Neural progenitor cell (in vitro differentiated cells): Measurements from ENCODE around the gene UQCR11.

ENCODE experiments used
- EZH2 ChIP-seq: fragments of 200-600 bp; sonication (generic); IDR thresholded peaks from 2 replicates; pipeline ENCODE4 v1.6.1; 2017; ENCODE audit warnings: antibody characterized with exemption, mild to moderate bottlenecking, moderate library complexity
- EZH2phosphoT487 ChIP-seq: fragments of 200-600 bp; sonication (generic); IDR thresholded peaks from 2 replicates; pipeline ENCODE4 v1.6.1; 2017; ENCODE audit warnings: antibody characterized with exemption
- TF ChIP-seq, protein P1 (sequence below): fragments of 200-600 bp; sonication (generic); IDR thresholded peaks from 2 replicates; pipeline ENCODE4 v1.5.1; 2017; ENCODE audit warnings: antibody characterized with exemption, mild to moderate bottlenecking

- TF ChIP-seq, protein P1, sequence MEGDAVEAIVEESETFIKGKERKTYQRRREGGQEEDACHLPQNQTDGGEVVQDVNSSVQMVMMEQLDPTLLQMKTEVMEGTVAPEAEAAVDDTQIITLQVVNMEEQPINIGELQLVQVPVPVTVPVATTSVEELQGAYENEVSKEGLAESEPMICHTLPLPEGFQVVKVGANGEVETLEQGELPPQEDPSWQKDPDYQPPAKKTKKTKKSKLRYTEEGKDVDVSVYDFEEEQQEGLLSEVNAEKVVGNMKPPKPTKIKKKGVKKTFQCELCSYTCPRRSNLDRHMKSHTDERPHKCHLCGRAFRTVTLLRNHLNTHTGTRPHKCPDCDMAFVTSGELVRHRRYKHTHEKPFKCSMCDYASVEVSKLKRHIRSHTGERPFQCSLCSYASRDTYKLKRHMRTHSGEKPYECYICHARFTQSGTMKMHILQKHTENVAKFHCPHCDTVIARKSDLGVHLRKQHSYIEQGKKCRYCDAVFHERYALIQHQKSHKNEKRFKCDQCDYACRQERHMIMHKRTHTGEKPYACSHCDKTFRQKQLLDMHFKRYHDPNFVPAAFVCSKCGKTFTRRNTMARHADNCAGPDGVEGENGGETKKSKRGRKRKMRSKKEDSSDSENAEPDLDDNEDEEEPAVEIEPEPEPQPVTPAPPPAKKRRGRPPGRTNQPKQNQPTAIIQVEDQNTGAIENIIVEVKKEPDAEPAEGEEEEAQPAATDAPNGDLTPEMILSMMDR = no peak
- TF ChIP-seq EZH2 = no peak
- TF ChIP-seq EZH2phosphoT487 = no peak
Observed at GRCh38 chr19:1616875-1617274, 11.6 kb upstream of the UQCR11 start.
